Measurements from ENCODE around the gene MICAL3.

MICAL3 gene

DNA sequence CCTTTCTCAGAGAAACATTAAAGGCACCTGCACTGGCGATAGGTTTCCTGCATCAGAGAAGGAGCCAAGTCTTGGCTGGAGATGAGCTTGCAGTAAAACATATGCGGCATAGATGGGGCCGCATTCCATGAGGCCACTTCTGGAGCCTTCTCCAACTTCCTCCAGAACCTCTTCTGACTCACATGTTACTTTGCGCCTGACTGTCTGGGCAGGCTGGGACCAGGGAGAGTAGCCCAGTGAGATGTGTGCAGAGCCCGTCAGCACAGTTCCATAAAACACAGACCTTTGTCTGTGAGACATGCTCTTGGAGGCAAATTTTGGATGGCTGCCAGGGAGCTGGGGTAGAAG is 194.7 kb downstream of the MICAL3 start:
- DNase-seq = no peak

DNA sequence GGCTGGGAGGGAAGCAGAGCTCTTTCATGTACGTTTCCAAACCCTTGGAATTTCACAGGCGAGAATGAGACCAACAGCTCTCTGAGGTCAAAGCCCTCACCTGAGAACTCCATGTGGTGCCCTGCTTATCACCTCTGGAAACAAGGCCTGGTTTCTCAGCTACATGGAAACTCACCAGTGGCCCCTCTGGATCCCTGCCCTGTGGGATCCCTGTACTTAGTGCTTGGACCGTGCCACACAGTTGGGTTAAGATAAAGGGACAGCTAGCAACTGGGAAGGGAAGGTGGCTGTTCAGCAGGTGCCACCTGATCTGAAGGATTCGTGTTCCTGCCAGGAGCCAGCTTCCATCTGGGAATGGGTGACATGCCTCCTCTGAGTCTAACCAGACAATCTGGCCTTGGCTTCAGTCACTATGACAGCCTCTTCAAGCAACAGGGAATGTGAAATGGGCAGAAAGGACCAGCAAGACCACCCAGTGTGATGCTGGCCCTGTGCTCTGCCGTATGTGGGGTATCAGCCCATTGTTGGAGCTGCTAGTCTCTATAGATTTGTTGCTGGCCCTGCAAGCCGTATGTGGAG is 195.8 kb downstream of the MICAL3 start:
- DNase-seq = no peak

DNA sequence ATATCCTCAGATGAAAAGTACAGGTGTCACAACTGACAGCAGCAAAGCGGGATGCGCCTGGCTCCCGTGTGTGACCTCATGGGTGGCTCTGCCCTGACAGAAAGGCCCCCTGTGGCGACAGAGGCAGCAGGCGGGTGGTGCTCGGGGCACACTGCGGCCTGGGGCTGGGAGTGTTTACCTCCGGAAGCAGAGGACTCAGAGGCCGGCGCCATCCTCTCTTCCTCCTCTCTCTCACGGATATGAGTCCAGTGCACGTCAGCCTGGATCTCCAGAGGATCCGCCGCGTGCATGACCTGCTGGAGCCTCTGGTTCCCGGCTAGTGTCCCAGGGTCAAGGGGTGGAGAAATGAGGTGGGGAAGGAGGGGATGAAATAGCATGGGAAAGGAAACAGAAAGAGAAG is 196.9 kb downstream of the MICAL3 start:
- no peak for DNase-seq

DNA sequence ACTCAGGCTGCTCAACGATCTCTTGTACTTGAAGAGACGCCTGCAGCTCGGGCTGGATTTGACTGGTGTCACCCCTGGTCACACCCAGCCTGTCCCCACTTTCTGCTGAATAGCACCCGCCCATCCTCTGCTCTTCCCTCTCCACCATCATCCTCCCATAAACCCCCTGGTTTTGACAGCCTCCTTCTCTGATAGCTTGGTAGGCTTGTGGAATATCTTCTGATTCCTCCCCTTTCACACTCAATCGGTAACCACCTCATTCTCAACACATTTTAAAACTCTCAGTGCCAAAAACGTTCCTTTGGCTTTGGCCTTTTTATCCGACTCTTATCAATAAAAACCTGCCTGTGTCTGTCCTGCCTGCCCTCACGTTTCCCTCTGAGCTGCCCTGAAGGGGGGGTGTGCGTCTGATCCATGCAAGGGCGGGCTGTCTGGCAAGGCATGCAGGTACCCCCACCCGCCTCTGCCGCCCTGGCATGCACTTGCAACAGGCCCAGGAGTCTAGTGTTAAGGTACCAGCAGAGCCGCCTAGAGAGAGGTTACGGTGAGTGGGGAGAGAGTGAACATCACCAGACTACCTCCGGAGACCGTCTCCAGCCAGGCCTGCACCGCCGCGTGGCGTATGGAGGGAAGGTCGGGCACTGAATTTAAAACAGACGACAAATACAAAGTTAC is 198.3 kb downstream of the MICAL3 start:
- DNase-seq = no peak

DNA sequence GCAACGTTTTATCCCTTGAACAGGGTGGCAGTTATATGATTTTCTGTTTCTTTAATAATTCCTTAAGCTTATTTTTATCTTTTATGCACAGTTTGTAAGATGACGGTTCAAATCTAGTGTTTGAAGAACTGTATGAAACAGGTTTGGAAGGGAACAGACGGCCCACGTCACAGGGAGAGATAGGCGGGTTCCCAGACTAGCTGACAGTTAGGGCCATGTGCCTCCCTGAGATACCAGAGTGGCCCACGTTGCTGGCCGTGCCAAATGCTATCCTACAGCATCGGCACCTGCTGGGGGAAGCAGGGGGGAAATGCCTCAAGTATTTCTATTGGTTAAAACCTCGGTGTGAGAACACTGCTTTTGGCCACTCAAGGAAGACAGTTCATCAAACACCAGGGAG is 199.9 kb downstream of the MICAL3 start:
- no peak for DNase-seq

DNA sequence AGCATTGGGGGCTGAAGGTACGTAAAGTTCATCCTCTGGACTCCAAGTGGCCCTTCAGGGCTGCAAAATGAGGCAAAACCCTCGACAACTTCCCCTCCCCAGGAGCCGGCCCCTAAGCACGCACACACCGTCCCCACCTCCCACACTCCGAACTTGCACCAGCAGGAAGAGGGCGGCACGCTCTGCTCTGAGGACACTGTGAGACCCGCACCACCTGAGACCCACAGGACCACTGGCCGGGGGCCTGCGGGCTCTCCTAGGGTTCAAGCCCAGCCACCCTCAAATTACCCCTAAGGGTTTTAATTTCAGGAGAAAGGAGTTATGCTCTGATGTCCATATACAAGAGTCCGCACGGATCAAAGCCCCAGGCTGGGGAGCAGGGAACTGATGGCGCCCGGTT is 200.4 kb downstream of the MICAL3 start:
- DNase-seq = no peak

DNA sequence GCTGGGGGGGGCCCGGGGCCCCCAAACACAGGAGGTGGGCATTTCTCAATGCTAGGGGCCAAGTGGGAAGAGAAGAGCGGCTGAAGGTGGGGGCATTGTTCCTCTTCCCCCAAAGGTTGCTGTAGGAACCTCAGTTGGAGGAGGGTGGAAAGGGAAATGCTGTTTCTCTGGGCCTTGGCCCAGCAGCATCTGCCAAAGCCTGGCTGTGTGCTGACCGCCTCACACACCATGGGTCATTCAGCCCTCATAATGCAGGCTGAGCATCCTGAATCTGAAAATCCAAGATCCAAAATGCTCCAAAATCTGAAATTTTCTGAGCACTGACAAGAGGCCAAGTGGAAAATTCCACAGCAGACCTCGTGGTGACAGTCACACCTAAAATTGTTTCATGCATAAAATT is 201.1 kb downstream of the MICAL3 start:
- DNase-seq = no peak

DNA sequence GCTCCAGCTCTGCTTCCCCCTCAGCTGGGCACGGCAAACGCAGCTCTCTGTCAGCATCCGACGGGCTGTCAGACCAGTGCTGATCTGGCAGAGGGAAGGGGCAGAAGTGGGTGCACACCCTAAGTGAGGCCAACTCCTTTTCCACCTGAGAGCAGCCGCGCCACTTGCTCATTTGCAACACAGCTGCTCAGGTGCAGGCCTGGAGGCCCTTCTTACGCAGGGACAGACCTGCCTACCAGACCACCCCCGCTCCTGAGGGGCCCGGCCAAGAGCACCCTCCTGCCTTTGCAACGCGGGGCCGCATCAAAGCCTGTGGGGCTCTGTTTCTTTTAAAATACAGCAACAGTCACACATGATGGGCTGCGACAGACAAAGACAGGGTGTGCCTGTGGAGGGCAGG is 202.3 kb downstream of the MICAL3 start:
- no peak for DNase-seq

DNA sequence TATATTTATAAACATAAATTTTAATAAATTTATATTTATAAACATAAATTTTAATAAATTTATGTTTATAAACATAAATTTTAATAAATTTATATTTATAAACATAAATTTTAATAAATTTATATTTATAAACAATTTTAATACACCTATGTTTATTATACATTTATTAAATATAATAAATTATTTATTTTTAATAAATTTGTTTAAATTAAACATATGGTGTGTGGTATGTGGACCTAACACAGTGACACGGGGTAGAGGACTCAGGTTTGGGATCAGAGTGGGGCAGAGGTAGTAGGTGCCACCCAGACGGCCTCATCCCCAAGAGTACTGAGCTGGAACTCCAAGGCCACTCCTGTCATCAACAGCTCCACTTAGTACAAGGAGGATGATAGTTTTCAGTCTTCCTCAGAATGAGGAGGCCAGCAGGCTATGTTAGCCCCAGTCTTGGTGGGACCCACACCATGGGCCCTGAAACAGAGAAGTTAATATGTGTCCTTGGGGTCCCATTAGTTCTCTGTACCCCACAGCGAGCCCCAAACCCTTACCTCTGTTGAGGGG is 203.4 kb downstream of the MICAL3 start:
- no peak for DNase-seq

DNA sequence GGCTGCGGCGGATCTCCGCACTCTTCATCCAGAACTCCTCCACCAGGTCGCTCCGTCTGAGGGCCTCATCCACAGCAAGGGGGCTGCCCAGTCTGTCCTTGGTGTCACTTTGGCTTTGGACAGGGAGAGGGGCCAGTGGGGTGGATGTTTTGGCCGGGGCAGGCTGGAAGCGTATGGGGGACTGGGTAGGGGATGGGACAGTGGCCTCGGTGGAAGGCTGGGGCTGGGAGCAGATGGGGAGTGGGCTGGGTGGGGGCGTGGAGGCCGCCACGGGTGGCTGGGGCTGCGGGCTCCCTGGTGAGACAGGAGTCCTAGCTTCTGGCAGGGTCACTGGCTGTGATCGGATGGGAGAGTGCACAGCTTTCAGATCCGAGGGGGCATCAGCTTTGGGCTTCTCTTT is 205.7 kb downstream of the MICAL3 start:
- no peak for DNase-seq

DNA sequence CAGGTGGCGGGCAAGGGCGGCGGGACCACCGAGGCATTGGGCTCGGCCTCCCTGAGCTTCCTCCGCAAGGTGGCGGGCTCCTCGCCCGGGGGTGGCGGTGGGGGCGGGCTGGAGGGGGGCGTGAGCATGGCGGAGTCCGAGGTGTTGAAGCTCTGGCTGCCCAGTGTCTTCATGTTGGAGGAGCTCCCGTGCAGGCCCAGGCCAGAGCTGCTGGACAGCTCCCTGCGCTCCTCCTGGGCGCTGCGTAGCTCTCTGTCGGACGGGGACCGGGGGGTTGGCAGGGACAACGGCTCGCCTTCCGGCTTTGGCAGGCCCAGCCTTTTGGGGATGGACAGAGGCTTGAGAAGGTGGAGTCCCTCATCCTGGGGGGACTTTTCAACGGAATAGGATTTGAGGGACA is 206.2 kb downstream of the MICAL3 start:
- DNase-seq = no peak

DNA sequence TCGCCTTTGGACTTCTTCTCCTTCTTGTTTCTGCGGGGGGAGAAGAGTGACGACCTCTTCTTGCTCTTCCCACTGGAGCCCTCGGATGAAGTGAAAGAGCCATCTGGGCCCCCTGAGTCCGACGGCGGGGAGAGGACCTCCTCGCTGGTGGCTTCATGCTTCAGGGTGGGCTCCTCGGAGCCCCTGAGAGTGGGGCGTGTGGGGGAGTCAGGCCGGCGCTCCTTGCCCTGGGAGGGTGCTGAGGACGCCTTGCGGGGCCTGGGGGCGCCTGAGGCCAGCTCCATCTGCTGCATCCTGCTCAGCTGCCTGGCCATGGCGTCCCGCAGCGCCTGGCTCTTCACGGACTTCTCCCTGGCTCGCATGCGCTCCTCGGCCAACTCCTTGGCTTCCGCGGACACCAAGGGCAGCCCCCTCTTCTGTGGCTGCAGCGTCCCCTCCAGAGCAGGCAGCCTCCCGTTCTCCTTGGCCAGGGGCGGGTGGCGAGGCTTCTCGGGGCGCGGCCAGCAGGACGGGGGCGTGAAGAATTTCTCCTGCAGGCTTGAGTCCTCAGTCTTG is 206.8 kb downstream of the MICAL3 start:
- no peak for DNase-seq

DNA sequence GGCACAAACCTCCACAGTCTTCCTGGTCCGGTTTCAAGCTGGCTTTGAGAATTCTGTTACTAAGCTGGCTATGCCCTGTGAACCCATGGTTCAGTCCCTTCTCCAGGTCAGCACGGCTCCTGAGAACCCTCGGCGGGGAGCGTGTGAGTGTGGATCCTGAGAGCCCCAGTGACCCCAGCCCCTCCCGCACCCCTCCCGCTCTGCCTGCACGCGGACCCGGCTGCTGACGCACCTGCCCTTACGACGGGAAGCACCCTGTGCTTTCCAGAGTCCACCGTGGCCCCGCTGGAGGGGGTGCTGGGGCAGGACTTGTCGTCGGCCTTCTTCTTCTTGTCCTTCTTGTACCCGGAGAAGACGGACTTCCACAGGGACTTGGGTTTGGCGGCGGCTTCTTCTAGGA is 207.3 kb downstream of the MICAL3 start:
- DNase-seq = no peak

DNA sequence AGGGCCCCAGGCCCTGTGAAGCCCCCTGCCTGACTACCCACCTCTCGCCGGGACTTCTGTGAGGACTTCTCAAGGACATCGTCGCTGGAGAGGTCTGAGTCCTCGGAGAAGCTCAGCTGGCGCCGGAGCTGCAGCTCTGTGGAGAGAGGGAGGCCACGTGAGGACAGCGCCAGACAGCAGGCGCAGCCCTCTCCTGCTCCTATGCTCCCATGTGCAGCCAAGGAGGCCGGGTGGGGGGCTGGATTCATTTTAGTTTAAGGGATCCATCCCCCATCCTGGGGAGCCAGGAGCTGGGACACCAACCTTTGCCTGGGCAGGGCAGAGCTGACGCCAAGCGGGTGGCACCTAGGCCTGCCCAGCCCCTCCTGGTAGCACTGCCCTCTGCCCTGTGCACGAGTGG is 207.7 kb downstream of the MICAL3 start:
- DNase-seq = no peak

DNA sequence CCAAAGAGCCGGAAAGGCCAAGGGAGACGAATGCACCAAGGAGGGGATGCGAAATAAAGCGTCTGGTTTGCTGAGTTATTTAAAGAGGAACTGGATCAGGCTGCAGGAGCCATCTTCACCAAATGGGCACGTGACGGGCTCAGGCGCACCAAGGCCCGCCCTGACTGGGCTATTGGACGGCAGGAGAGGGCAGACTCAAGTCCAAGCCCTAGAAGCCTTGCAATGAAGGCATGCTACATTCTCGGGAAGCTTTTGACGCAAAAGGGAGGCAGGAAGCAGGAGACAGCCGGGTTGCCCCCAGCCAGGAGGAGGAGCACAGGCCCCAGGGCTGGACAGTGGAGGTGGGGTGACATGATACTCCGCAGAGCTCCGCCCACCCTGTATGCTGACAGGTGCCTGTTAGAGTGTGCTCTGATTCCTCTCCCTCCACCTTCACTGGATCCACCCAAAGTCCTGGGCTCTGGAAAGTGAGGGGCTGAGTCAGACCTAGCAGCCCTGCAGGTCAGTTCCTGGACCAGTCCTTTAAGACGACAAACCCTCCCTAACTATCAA is 208.6 kb downstream of the MICAL3 start:
- no peak for DNase-seq

DNA sequence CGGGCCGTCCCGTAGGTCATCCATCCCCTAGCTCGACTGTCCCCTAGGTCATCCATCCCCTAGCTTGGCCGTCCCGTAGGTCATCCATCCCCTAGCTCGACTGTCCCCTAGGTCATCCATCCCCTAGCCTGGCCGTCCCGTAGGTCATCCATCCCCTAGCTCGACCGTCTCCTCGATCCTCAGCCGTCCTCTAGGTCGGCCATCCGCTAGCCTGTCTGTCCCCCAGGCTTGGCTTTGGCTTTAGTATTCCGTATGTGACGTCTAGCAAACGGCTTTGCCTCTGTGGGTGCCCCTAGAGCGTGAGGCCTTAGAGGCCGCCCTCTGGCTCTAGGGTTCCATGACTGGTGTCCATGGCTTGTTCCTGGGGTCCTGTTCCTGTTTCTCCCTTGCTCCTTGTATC is 209.5 kb downstream of the MICAL3 start:
- DNase-seq = no peak

DNA sequence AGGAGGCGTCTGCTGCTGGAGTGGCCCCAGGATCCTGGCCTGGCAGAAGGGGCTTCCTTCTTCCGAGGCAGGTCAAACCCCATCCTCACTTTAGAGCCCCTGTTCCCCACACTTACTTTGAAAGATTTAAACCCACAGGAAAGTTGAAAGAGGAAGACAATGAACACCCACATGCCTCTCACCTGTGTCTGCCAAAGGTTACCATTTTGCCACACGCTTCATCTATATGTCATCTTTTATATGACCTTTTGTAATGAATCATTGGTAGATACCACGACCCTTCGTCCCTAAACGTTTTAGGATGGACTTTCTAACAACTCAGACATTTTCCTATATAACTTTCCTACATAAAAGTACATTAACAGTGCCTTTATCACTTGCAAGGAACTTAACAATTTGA is 210.3 kb downstream of the MICAL3 start:
- DNase-seq = no peak

DNA sequence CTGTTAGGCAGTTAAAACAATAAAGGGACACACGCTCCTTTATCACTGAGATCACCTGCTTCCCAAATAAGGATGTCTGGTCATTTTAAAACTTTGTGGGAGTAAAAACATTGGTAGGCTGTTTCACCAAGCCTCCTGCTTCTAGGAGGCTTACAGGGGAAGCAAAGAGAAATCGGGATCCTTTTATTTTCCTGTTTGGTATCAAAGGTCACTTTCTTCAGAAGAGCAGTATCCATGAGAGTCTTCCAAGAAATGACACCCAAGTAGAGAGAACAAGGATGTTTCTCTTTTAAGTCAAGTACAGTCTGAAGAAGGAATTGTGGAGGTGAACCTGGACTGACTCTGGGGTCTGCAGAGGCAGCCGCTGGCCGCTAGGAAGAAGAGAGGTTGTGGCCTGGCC is 213.2 kb downstream of the MICAL3 start:
- DNase-seq = no peak

DNA sequence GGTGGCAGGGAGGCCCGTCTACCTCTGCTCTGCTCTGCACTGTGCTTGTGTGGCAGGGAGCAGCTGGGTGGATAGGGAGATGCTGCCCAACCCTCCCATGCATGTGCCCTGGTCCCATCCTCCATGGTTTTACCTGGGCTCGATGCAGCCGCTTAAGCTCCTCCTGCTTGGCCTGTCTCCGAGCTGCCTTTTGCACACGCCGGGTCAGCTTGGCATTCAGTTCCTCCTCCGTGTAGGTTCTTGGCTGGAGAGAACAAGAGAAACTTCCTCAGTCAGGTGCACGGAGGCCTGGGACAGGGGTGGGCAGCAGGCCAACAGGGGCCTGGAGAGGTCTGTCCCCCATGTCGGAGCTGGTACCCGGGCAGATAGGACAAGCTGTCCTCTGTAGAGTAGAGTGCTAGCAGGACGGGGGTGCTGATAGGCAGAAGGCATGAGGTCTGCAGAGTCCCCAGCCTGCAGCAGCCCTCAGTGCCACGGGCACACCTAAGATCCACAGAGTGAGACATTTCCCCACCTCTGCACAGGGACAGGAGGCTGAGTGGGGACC is 213.7 kb downstream of the MICAL3 start:
- DNase-seq = no peak

DNA sequence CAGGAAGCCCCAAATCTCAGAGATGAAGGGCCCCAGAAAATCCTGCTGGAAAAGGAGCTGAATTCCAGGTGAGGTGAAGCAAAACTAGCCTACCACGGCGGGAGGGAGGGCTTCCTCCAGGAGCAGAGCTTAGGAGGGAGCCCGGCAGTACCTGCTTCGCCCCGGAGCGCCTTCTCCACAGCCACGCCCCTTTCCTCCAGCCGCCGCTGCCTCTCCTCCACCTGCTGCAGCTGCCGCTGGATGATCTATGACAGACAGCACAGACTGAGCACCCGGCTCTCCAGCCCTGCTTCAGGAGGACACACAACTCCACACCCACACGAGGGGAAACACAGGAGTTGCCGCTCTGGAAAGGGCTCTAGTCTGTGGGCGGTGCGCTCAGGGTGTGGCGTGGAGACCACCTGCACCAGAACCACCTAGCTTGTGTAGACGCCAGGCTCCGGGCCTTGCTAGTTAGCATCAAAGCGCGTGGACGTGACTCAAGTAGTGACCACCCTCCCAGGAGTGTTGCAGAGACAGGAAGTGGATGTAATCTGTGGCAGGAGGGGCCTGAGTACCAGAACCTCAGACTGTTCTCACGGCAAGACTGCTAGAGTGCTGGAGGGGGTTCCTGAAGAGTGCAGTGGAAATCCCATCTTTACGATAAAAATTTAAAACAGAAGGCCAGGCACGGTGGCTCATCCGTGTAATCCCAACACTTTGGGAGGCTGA is 215.5 kb downstream of the MICAL3 start:
- no peak for DNase-seq

DNA sequence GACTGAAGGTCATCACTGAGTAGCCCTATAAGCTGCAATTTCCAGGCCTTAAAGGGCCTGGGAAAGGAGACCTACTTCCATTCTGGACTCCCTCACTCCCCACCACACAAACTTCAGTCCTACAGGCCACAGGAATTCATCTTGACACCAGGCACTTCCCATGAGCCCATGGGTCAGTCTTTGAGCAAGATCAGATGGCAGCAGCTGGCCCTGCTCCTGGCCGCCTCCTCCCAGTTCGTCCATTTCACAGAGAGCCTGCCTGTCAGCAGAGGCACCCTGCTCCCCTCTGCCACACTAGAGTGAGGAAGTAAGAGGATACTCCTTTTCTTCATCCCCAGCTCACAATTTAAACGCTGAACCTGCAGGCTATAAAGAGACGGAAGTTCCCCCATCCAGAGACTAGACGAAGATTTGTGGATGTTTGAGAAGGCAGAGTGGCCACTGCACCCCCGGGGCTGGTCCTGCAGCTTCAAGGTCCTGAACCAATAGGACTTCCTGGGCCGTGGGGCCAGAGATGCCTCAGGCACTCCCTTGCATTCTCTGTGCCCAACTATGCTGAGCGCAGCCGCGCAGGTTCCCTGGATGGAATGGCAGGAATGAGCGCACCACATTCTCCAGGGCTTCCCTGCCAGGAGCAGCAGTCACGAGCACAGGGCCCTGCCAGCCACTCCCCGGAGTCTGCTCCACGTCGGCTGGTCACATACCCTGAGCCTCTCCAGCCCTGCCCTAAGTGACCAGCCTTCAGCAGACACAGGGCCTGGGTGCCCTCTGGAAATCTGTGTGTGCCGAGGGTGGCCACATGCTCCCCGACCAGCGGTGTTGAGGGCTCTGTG is 216.6 kb downstream of the MICAL3 start:
- no peak for DNase-seq

DNA sequence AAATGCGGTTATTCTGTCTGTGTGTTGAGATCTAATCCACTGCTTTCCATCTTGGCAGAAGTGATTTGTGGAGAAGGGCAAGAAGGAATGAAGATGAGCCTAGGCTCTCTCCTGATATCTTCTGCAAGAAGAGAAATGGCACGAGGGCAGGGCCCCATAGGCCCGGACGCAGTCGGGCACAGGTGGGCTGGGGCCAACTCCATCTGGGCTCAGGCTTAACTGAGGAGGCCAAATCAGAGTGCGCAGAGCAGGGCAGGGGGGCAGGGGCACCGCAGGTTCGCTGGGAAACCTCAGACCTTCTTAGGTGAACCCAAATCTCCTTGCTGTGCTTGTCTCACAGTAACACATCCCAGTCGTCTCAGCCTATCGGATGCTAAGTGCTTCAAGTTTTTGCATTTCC is 217.3 kb downstream of the MICAL3 start:
- no peak for DNase-seq

DNA sequence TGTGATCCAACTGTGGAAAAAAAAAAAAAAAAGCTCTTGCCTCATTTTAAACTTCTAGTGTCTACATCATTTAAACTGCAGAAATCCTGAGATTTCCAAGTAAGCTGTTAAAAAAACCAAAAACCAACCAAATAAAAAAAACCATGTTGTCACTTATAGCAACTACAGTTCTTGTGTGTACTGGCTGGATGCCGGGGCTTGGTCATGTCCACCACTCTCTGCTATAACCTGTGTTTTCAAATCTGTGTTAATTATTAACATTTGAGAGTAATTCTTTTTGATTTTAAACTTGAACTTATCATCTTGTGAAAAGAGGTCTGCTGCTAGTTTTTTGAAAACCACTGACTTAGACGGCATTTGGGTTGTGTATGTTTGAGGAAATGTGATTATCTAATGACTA is 217.9 kb downstream of the MICAL3 start:
- DNase-seq = no peak
